ENCODE measurements around the gene NEK8. TPM values are rescaled to one million over a fixed set of nuclear protein-coding genes. Genes with fewer than 3 reads are reported as not detected.

Gene NEK8
- total and polyA plus RNA-seq, 2 of the 8 experiments (the other 6 are each of a cell fraction or from before 2014, with no cell fraction given) = 14.9 to 23.3 TPM

DNA sequence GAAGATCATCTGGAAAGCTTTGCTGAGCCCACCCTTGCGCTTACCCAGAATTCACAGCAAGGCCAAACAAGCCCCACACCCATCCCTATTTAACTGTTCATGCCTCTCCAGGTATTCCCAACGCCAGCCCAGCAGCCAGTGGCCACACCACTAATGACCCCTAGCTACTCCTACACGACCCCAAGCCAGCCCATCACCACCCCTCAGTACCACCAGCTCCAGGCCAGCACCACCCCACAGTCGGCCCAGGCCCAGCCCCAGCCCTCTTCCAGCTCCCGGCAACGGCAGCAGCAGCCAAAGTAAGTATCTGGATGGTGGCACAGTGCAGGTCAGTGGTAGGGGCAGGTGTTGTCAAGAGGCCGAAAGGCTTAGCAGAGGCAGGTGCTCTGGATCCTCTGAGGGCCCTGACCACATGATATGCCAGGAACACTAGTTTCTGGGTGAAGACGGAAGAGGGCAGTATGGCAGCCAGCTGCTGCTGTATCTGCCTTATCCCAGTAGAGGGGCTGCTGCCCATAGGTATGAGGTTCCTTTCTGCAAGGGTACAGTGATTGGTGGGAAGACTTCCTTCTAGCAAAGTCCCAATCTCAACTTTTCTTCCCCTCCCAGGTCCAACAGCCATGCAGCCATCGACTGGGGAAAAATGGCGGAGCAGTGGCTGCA lies 27.6 kb upstream of the NEK8 start:
- no peak overlapping the region for H3K14ac ChIP-seq (ENCODE audit: insufficient read length)
- no peak overlapping the region for H2BK15ac ChIP-seq (ENCODE audit: low read length)
- H2BK12ac ChIP-seq (ENCODE audit: low read depth, low read length) = no peak overlapping the region
- no peak overlapping the region for H2AK5ac ChIP-seq (ENCODE audit: low read depth, low read length)
- no peak overlapping the region for H4K91ac ChIP-seq (replicated peaks; ENCODE audit: insufficient read length, low read length)
- H4K20me1 ChIP-seq (replicated peaks in 1 of 2; ENCODE audit: control insufficient read depth in 1 of 2, insufficient read depth in 2 of 2, low read length in 2 of 2) = peaks cover 10 to 23% of the 10 kb centered on the region in 2 experiments
- no peak overlapping the region for H3K18ac ChIP-seq (ENCODE audit: extremely low read depth, low read length)
- TF ChIP-seq CTCF (IDR thresholded peaks at IDR 0.05; ENCODE audit: control extremely low read depth in 1 of 3, insufficient read depth in 1 of 3, low read depth in 1 of 3, low read length in 3 of 3) (peak; percentile 19 to 63 (median 21)), JUND (IDR thresholded peaks at IDR 0.05; ENCODE audit: low read length) (no peak), RAD21 (IDR thresholded peaks at IDR 0.05 in 1 of 2, conservative IDR thresholded peaks at IDR 0.05 in 1 of 2; ENCODE audit: low read depth in 2 of 2, low read length in 2 of 2) (peak in 1 of 2 experiments; percentile 29; a peak in 1 of 4 replicates), TBP (IDR thresholded peaks at IDR 0.05; ENCODE audit: low read depth, low read length) (no peak)
- H3K4me3 ChIP-seq (ENCODE audit: extremely low read depth in 1 of 4, insufficient read depth in 2 of 4, low read depth in 3 of 4, low read length in 4 of 4) = no peak overlapping the region
- FAIRE-seq (no peak), DNase-seq (ENCODE audit: low read depth in 1 of 2, low spot score in 2 of 2) (no peak)
- peaks cover 40 to 71% (median 65%) of the 10 kb centered on the region in 4 experiments for H3K36me3 ChIP-seq (ENCODE audit: control insufficient read depth in 2 of 4, insufficient read depth in 4 of 4, low read length in 3 of 4)
- no peak overlapping the region for H2BK5ac ChIP-seq (ENCODE audit: low read depth, low read length)
- H3K4me2 ChIP-seq (ENCODE audit: insufficient read depth in 1 of 2, low read depth in 2 of 2, low read length in 2 of 2) = no peak overlapping the region
- 84% methylated on average over 10 of the region's 10 CpGs; no CpG with 5 or more reads in 1 of the 2 experiments for WGBS, 2 experiments (ENCODE audit: extremely low coverage in 1 of 2, insufficient coverage in 1 of 2, insufficient read length in 1 of 2, insufficient replicate concordance in 2 of 2, low coverage in 1 of 2, low lambda C conversion rate in 2 of 2, missing lambda C conversion rate in 1 of 2)
- H4K8ac ChIP-seq (ENCODE audit: extremely low read depth, insufficient read depth, low read length) = no peak overlapping the region; the same call in 1 of the 2 replicates
- H3K27ac ChIP-seq (ENCODE audit: low read depth, low read length) = no peak overlapping the region
- no peaks in the 10 kb centered on the region for H3K23me2 ChIP-seq (ENCODE audit: low read depth, low read length)
- H3K79me2 ChIP-seq (ENCODE audit: control insufficient read depth in 1 of 2, insufficient read depth in 2 of 2, low read length in 2 of 2) = no peaks in the 10 kb centered on the region
- H3K56ac ChIP-seq (replicated peaks; ENCODE audit: insufficient read length, low read depth, low read length) = no peak overlapping the region
- no peak overlapping the region for H2AFZ ChIP-seq (ENCODE audit: low read length)
- no peaks in the 10 kb centered on the region for H3K79me1 ChIP-seq (ENCODE audit: low read depth, low read length)
- CTCF ChIA-PET (ENCODE audit: partially characterized antibody) = interaction anchor here (1.0 to 1.5 kb wide), 4 partner anchors 9 to 147 kb away, joined by 3 to 6 read pairs (median 3); no protein-coding TSS in a partner anchor
- no peaks in the 10 kb centered on the region for H3K27me3 ChIP-seq (replicated peaks in 1 of 4; ENCODE audit: control insufficient read depth in 3 of 4, extremely low read depth in 1 of 4, insufficient read depth in 3 of 4, low read length in 3 of 4)
- no peak overlapping the region for H2BK120ac ChIP-seq (replicated peaks; ENCODE audit: low read depth, low read length)
- H4K5ac ChIP-seq (ENCODE audit: insufficient read length, low read depth, low read length) = no peak overlapping the region
- no peak overlapping the region for H3K23ac ChIP-seq (ENCODE audit: insufficient read length)
- H3K9me3 ChIP-seq (ENCODE audit: insufficient read depth in 2 of 2, low read depth in 1 of 2, low read length in 1 of 2) = no peaks in the 10 kb centered on the region
- POLR2A ChIA-PET (ENCODE audit: partially characterized antibody) = interaction anchor here (0.9 to 4.8 kb wide), 12 partner anchors 8 to 57 kb away, joined by 3 to 47 read pairs (median 4); partner anchors contain the start of genes PROCA1 and RPL23A
- H3K4ac ChIP-seq (replicated peaks; ENCODE audit: insufficient read length, low read depth, low read length) = no peak overlapping the region
- no peak overlapping the region for H2BK20ac ChIP-seq (ENCODE audit: low read length)
- H3K4me1 ChIP-seq (replicated peaks in 1 of 4; ENCODE audit: control insufficient read depth in 3 of 4, insufficient read depth in 4 of 4, low read length in 3 of 4) = peaks cover 0 to 8% (median 2%) of the 10 kb centered on the region in 4 experiments; a peak in 3 of 7 replicates
- H3K9ac ChIP-seq (replicated peaks in 1 of 4; ENCODE audit: extremely low read depth in 1 of 4, low read depth in 3 of 4, low read length in 3 of 4) = no peak overlapping the region
